Progenitor cell of endocrine pancreas (in vitro differentiated cells): ENCODE data around the gene FRMD1. TPM values are rescaled to one million over a fixed set of nuclear protein-coding genes. Genes with fewer than 3 reads are reported as not detected.

Source experiments
- DNase-seq: peaks from one replicate; pipeline ENCODE4 v3.0.0; 2021; ENCODE audit warnings: low spot score; ENCODE audit not compliant: unreplicated experiment
- H3K27ac Mint-ChIP-seq: 2 replicates; pipeline ENCODE4 v1.8.0; 2021; ENCODE audit warnings: mild to moderate bottlenecking, moderate library complexity, mixed read lengths
- H3K27me3 Mint-ChIP-seq: 2 replicates; pipeline ENCODE4 v1.8.0; 2021; ENCODE audit warnings: mixed read lengths
- H3K36me3 Mint-ChIP-seq: 2 replicates; pipeline ENCODE4 v1.8.0; 2022; ENCODE audit warnings: mixed read lengths; ENCODE audit not compliant: insufficient read depth
- H3K4me1 Mint-ChIP-seq: 2 replicates; pipeline ENCODE4 v1.8.0; 2021; ENCODE audit warnings: low read depth, mixed read lengths
- H3K4me3 Mint-ChIP-seq: 2 replicates; pipeline ENCODE4 v1.8.0; 2021; ENCODE audit warnings: low read depth, mild to moderate bottlenecking, moderate library complexity, mixed read lengths
- H3K9me3 Mint-ChIP-seq: 2 replicates; pipeline ENCODE4 v1.8.0; 2021; ENCODE audit warnings: low read depth, mixed read lengths
- total RNA-seq: library from RNA; stranded (reverse); gene quantifications from 2 replicates; pipeline ENCODE4 v1.2.1, GENCODE V29; 2021
- TF ChIP-seq, protein P1 (sequence below): fragments of 200-600 bp; sonication (generic); IDR thresholded peaks from one replicate; pipeline ENCODE4 v1.5.0; 2021; ENCODE audit warnings: antibody characterized with exemption, mild to moderate bottlenecking; ENCODE audit not compliant: unreplicated experiment

The FRMD1 gene
- total RNA-seq, 1 donor from 2014 or later = not detected

- Mint-ChIP-seq H3K36me3 (no peaks in the 10 kb centered on the region), H3K27me3 (peaks cover 14% of the 10 kb centered on the region), H3K4me3 (no peak overlapping the region), H3K4me1 (no peaks in the 10 kb centered on the region), H3K9me3 (peaks cover 1% of the 10 kb centered on the region), H3K27ac (no peak overlapping the region)
- TF ChIP-seq, protein P1, sequence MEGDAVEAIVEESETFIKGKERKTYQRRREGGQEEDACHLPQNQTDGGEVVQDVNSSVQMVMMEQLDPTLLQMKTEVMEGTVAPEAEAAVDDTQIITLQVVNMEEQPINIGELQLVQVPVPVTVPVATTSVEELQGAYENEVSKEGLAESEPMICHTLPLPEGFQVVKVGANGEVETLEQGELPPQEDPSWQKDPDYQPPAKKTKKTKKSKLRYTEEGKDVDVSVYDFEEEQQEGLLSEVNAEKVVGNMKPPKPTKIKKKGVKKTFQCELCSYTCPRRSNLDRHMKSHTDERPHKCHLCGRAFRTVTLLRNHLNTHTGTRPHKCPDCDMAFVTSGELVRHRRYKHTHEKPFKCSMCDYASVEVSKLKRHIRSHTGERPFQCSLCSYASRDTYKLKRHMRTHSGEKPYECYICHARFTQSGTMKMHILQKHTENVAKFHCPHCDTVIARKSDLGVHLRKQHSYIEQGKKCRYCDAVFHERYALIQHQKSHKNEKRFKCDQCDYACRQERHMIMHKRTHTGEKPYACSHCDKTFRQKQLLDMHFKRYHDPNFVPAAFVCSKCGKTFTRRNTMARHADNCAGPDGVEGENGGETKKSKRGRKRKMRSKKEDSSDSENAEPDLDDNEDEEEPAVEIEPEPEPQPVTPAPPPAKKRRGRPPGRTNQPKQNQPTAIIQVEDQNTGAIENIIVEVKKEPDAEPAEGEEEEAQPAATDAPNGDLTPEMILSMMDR = no peak
- DNase-seq = no peak
Observed at GRCh38 chr6:168110437-168110836, 31.4 kb upstream of the FRMD1 start.

DNA sequence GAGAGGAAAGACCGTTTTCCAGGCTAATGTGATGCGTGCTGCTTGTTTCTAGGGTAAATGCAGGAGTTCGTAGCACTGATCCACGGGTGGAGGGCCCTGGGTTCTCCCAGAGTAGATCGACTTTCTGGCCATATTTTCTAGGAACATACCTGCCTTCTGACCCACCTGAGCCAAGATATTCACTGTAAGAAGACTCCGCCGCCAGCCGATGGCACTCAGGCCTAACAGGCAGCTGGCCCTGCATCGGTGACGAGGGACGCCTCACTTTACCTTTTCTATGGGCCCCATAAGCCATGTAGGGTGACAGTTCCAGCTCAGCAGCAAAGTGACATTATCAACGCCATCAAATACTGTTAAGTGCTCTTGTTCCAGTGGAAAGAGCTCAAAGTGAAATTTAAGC, 30.2 kb upstream of the FRMD1 start:
- TF ChIP-seq, protein P1 = no peak
- Mint-ChIP-seq H3K9me3 (no peaks in the 10 kb centered on the region), H3K4me1 (no peaks in the 10 kb centered on the region), H3K27ac (no peak overlapping the region), H3K4me3 (no peak overlapping the region), H3K27me3 (peaks cover 20% of the 10 kb centered on the region), H3K36me3 (no peaks in the 10 kb centered on the region)
- DNase-seq = no peak

DNA sequence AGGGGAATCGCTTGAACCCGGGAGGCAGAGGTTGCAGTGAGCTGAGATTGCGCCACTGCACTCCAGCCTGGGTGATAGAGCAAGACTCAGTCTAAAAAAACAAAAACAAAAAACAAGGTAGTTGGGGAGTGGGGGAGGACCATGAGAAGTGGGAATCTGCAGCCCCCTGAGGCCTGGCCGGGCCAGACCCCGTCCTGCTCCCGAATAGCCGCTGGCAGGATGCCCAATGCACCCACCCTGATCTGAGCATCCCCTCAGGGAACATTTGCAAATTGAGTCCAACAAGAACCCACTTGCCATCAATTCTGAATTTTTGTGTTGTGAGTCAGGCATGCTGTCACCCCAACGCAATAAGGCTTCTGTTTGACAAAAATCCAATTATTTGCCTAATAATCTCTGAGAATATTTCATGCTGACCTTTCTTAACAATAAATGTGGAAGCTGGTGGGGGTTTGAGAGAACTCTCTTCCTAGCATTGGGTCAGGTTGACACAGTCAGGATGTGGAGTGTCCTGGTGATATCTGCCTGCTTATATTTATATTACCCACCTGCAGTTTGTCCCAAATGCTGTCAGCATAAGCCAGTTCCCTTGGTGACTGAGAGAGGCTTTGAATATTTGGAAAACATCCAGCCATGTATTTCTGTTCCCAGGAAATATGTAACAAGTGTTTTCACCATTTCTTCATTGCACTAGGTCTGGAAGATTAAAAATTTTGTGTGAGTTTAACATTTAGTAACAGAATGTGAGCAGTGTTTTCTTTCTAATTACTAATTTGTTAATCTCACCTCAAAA, 28.4 kb upstream of the FRMD1 start:
- TF ChIP-seq, protein P1 = no peak
- Mint-ChIP-seq H3K27ac (no peak overlapping the region), H3K27me3 (peaks cover 33% of the 10 kb centered on the region), H3K4me1 (no peaks in the 10 kb centered on the region), H3K4me3 (no peak overlapping the region), H3K9me3 (no peaks in the 10 kb centered on the region), H3K36me3 (no peaks in the 10 kb centered on the region)
- no peak for DNase-seq

DNA sequence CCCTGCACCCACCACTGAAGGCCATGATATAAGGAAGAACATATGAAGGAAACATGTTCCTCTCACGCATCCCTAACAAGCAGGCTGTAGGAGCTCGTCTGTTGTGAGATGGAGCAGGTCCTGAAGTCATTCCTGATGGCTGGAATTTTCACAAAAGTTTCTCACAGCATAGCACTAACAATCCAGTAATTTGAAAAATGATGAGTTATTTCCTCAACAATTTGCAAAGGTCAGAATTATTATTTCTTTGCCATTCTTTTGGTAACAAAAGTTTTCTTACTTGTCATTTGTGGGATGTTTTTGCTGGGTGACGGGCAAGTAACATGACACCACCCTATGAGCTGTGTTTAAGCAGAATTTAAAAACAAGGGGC, 27.6 kb upstream of the FRMD1 start:
- no peaks in the 10 kb centered on the region for H3K36me3 Mint-ChIP-seq
- H3K4me3 Mint-ChIP-seq = no peak overlapping the region
- TF ChIP-seq, protein P1 = no peak
- peaks cover 33% of the 10 kb centered on the region for H3K27me3 Mint-ChIP-seq
- H3K9me3 Mint-ChIP-seq = no peaks in the 10 kb centered on the region
- no peak overlapping the region for H3K27ac Mint-ChIP-seq
- DNase-seq = no peak
- no peaks in the 10 kb centered on the region for H3K4me1 Mint-ChIP-seq

GRCh38 chr6:168105813-168106632, 27.0 kb upstream of the FRMD1 start:
- Mint-ChIP-seq H3K9me3 (no peaks in the 10 kb centered on the region), H3K4me3 (no peak overlapping the region), H3K27ac (no peak overlapping the region), H3K4me1 (no peaks in the 10 kb centered on the region), H3K36me3 (no peaks in the 10 kb centered on the region), H3K27me3 (peaks cover 33% of the 10 kb centered on the region)
- DNase-seq = no peak
- TF ChIP-seq, protein P1 = no peak
